K562 (cell line): ENCODE data around the gene CLCN5. TPM values are rescaled to one million over a fixed set of nuclear protein-coding genes. Genes with fewer than 3 reads are reported as not detected.

Experiments
- ARID2 ChIP-seq: fragments of 450-650 bp; IDR thresholded peaks from 2 replicates; pipeline ENCODE4 v1.6.1; 2017; ENCODE audit warnings: antibody characterized with exemption, mild to moderate bottlenecking
- CBFA2T3 ChIP-seq: fragments of 450-650 bp; IDR thresholded peaks from 2 replicates; pipeline ENCODE4 v1.6.1; 2017
- FOXJ2 ChIP-seq: fragments of 200-800 bp; sonication (Bioruptor generic); IDR thresholded peaks from 2 replicates; pipeline ENCODE4 v1.6.1; 2016; ENCODE audit warnings: missing genetic modification characterization, missing compliant biosample characterization
- KDM1A ChIP-seq, 2 experiments: fragments of 450-650 bp; IDR thresholded peaks; 2 replicates each; pipeline ENCODE4 v1.6.1; 2016; ENCODE audit warnings: mild to moderate bottlenecking in 2 of 2
- MTA2 ChIP-seq: fragments of 450-650 bp; IDR thresholded peaks from 2 replicates; pipeline ENCODE4 v1.6.1; 2016; ENCODE audit warnings: low read depth
- MXI1 ChIP-seq: IDR thresholded peaks from 2 replicates; pipeline ENCODE4 v1.6.1; 2011; ENCODE audit warnings: low read depth, mild to moderate bottlenecking, improper control_type of control experiment, low read length
- NCOR1 ChIP-seq: fragments of 450-650 bp; IDR thresholded peaks from 2 replicates; pipeline ENCODE4 v1.6.1; 2016; ENCODE audit warnings: mild to moderate bottlenecking, moderate library complexity
- NFIC ChIP-seq: fragments of 450-650 bp; IDR thresholded peaks from 2 replicates; pipeline ENCODE4 v1.6.1; 2017; ENCODE audit warnings: mild to moderate bottlenecking, inconsistent platforms
- PHF8 ChIP-seq: fragments of 200-600 bp; sonication (generic); IDR thresholded peaks from 2 replicates; pipeline ENCODE4 v1.6.1; 2012; ENCODE audit warnings: mixed run types, mild to moderate bottlenecking, inconsistent platforms, low read length, moderate library complexity, borderline replicate concordance
- PURB ChIP-seq: sonication (generic); formaldehyde crosslinking; IDR thresholded peaks from 2 replicates; pipeline ENCODE4 v1.9.0; 2021; ENCODE audit warnings: low read depth, mild to moderate bottlenecking, missing genetic modification reagents
- PYGO2 ChIP-seq: fragments of 450-650 bp; IDR thresholded peaks from 2 replicates; pipeline ENCODE4 v1.6.1; 2016; ENCODE audit warnings: mild to moderate bottlenecking, missing genetic modification characterization, moderate library complexity, missing compliant biosample characterization
- RBM39 ChIP-seq: fragments of 200-400 bp; formaldehyde crosslinking; optimal IDR thresholded peaks from 2 replicates; pipeline ENCODE3; 2018; ENCODE audit warnings: low read depth, low read length
- SIN3B ChIP-seq: fragments of 450-650 bp; IDR thresholded peaks from 2 replicates; pipeline ENCODE4 v1.6.1; 2017; ENCODE audit warnings: low read depth, mild to moderate bottlenecking, moderate library complexity
- TEAD4 ChIP-seq, 2 experiments: sonication (generic) in 1 of 2; formaldehyde crosslinking in 1 of 2; IDR thresholded peaks; 2 replicates each; pipeline versions ENCODE4 v1.6.1 to v1.8.0; 2012 to 2022; ENCODE audit warnings: borderline replicate concordance in 1 of 2, inconsistent platforms in 1 of 2, low read length in 1 of 2, mild to moderate bottlenecking in 1 of 2, missing genetic modification reagents in 1 of 2
- ZNF175 ChIP-seq: fragments of 200-800 bp; sonication (Bioruptor generic); IDR thresholded peaks from 2 replicates; pipeline ENCODE4 v1.6.1; 2016; ENCODE audit warnings: low read depth, mild to moderate bottlenecking, missing genetic modification characterization, missing compliant biosample characterization
- ZNF217 ChIP-seq: sonication (generic); formaldehyde crosslinking; IDR thresholded peaks from 2 replicates; pipeline ENCODE4 v1.8.0; 2022; ENCODE audit warnings: mild to moderate bottlenecking, missing genetic modification reagents
- ZNF507 ChIP-seq: conservative IDR thresholded peaks from 2 replicates; pipeline ENCODE4 v1.6.1; 2017; ENCODE audit warnings: missing genetic modification characterization, missing compliant biosample characterization
- ZNF668 ChIP-seq: fragments of 250-450 bp; sonication (Bioruptor Pico); IDR thresholded peaks from 2 replicates; pipeline ENCODE4 v1.8.0; 2022; ENCODE audit warnings: mild to moderate bottlenecking, inconsistent platforms
- polyA plus RNA-seq, 8 experiments: library from polyadenylated mRNA; depleted of rRNA in 4 of 8; stranded (reverse) in 5 of 8; unstranded in 3 of 8; fragments of >200 nt; fragmentation: Nextera tagmentation in 2 of 8; fragmentation: Illumina TruSeq in 1 of 8; extraction: Ambion mirVana in 2 of 8; extraction: Trizol in 1 of 8; gene quantifications; 2 replicates each; pipeline versions ENCODE4 v1.2.1 to v1.2.3, GENCODE V29; 2011 to 2014; ENCODE audit warnings: inconsistent platforms in 1 of 8, missing spikeins in 1 of 8
- total RNA-seq, 7 experiments: library from RNA; depleted of rRNA in 6 of 7; stranded (reverse); fragments of >200 nt in 6 of 7; fragmentation: Illumina TruSeq in 2 of 7; extraction: Trizol in 2 of 7; gene quantifications; 2 replicates each; pipeline versions ENCODE4 v1.2.1 to v1.2.3, GENCODE V29; 2011 to 2021; ENCODE audit warnings: low replicate concordance in 1 of 7
- TF ChIP-seq, protein P1 (sequence below): fragments of 450-650 bp; IDR thresholded peaks from 2 replicates; pipeline ENCODE4 v1.6.1; 2014; ENCODE audit warnings: low read depth, mild to moderate bottlenecking, moderate library complexity, borderline replicate concordance
- TF ChIP-seq, protein P2 (sequence below), 2 experiments: IDR thresholded peaks in 1 of 2; conservative IDR thresholded peaks in 1 of 2; 2 replicates each; pipeline ENCODE4 v1.6.1; 2016; ENCODE audit warnings: low read depth in 2 of 2, mild to moderate bottlenecking in 1 of 2, missing compliant biosample characterization in 1 of 2, missing genetic modification characterization in 1 of 2, moderate library complexity in 1 of 2
- TF ChIP-seq, protein P3 (sequence below): sonication (generic); formaldehyde crosslinking; IDR thresholded peaks from 2 replicates; pipeline ENCODE4 v1.8.0; 2022; ENCODE audit warnings: mild to moderate bottlenecking, missing genetic modification reagents, borderline replicate concordance
- TF ChIP-seq, protein P4 (sequence below): fragments of 250-450 bp; sonication (Bioruptor Pico); IDR thresholded peaks from 2 replicates; pipeline ENCODE4 v1.4.0; 2020; ENCODE audit warnings: mild to moderate bottlenecking

The CLCN5 gene
- total and polyA plus RNA-seq, 9 of the 15 experiments (the other 6 are each of a cell fraction or from before 2014, with no cell fraction given): 0.94 to 11.8 (median 7.1) TPM

DNA sequence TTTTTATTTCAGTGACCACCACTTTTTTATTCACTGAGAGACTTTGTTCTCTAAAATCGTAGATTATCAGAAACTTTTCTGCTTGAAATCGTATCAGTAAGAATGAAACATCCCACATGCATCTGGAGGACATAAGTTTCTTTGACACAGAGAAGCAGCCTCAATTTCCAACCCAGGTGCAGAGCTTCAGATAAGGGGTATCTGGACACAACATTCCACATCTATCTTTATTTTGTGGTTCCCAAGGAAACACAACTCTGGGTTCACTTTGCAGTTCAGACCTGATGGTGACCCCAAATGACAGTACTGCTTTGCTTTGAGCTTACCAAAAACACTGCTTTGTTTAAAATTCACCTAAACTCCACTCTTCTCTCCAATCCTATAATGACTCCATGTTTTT is 1.3 kb upstream of the CLCN5 start (continued):
- no peak for TF ChIP-seq ZNF507 (tag)
- peak; percentile 90 for TF ChIP-seq CBFA2T3
- TF ChIP-seq, protein P1, sequence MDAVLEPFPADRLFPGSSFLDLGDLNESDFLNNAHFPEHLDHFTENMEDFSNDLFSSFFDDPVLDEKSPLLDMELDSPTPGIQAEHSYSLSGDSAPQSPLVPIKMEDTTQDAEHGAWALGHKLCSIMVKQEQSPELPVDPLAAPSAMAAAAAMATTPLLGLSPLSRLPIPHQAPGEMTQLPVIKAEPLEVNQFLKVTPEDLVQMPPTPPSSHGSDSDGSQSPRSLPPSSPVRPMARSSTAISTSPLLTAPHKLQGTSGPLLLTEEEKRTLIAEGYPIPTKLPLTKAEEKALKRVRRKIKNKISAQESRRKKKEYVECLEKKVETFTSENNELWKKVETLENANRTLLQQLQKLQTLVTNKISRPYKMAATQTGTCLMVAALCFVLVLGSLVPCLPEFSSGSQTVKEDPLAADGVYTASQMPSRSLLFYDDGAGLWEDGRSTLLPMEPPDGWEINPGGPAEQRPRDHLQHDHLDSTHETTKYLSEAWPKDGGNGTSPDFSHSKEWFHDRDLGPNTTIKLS: no peak
- peak; percentile 93 for TF ChIP-seq TEAD4 (IDR thresholded peaks at IDR 0.05; ENCODE audit: low read length)
- no peak for TF ChIP-seq TEAD4 (CRISPR knock-in tag; IDR thresholded peaks at IDR 0.05; ENCODE audit: borderline replicate concordance)
- TF ChIP-seq ZNF175 (CRISPR knock-in tag): 0 out of 2 replicates have a peak, but pooled peaks have one; percentile 33
- peak; percentile 44; the same call in 1 of the 2 replicates for TF ChIP-seq MXI1
- TF ChIP-seq, protein P2, sequence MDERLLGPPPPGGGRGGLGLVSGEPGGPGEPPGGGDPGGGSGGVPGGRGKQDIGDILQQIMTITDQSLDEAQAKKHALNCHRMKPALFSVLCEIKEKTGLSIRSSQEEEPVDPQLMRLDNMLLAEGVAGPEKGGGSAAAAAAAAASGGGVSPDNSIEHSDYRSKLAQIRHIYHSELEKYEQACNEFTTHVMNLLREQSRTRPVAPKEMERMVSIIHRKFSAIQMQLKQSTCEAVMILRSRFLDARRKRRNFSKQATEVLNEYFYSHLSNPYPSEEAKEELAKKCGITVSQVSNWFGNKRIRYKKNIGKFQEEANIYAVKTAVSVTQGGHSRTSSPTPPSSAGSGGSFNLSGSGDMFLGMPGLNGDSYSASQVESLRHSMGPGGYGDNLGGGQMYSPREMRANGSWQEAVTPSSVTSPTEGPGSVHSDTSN (CRISPR knock-in tag; IDR thresholded peaks at IDR 0.05; ENCODE audit: low read depth): no peak
- TF ChIP-seq, protein P2 (tag; conservative IDR thresholded peaks at IDR 0.05; ENCODE audit: low read depth): no peak
- TF ChIP-seq ARID2: no peak
- TF ChIP-seq, protein P3, sequence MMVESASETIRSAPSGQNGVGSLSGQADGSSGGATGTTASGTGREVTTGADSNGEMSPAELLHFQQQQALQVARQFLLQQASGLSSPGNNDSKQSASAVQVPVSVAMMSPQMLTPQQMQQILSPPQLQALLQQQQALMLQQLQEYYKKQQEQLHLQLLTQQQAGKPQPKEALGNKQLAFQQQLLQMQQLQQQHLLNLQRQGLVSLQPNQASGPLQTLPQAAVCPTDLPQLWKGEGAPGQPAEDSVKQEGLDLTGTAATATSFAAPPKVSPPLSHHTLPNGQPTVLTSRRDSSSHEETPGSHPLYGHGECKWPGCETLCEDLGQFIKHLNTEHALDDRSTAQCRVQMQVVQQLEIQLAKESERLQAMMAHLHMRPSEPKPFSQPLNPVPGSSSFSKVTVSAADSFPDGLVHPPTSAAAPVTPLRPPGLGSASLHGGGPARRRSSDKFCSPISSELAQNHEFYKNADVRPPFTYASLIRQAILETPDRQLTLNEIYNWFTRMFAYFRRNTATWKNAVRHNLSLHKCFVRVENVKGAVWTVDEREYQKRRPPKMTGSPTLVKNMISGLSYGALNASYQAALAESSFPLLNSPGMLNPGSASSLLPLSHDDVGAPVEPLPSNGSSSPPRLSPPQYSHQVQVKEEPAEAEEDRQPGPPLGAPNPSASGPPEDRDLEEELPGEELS: no peak
- no peak for TF ChIP-seq ZNF217 (CRISPR knock-in tag)
- peak; percentile 79 for TF ChIP-seq NCOR1
- no peak for TF ChIP-seq PURB (CRISPR knock-in tag)
- no peak for TF ChIP-seq SIN3B
- peak; percentile 90 for TF ChIP-seq FOXJ2 (tag)
- TF ChIP-seq PYGO2 (tag): no peak
- peak; percentile 41; the same call in 1 of the 2 replicates for TF ChIP-seq NFIC
- peak; percentile 63 for TF ChIP-seq MTA2
- TF ChIP-seq, protein P4, sequence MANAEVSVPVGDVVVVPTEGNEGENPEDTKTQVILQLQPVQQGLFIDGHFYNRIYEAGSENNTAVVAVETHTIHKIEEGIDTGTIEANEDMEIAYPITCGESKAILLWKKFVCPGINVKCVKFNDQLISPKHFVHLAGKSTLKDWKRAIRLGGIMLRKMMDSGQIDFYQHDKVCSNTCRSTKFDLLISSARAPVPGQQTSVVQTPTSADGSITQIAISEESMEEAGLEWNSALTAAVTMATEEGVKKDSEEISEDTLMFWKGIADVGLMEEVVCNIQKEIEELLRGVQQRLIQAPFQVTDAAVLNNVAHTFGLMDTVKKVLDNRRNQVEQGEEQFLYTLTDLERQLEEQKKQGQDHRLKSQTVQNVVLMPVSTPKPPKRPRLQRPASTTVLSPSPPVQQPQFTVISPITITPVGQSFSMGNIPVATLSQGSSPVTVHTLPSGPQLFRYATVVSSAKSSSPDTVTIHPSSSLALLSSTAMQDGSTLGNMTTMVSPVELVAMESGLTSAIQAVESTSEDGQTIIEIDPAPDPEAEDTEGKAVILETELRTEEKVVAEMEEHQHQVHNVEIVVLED (CRISPR knock-in tag): no peak
- no peak for TF ChIP-seq PHF8
- no peak for TF ChIP-seq ZNF668 (CRISPR knock-in tag)
- TF ChIP-seq KDM1A (IDR thresholded peaks at IDR 0.05): peak; percentile 64 to 78; a peak in 3 of 4 replicates
- no peak for TF ChIP-seq RBM39
